ENCODE data around the gene HIGD1C.

The HIGD1C gene

DNA sequence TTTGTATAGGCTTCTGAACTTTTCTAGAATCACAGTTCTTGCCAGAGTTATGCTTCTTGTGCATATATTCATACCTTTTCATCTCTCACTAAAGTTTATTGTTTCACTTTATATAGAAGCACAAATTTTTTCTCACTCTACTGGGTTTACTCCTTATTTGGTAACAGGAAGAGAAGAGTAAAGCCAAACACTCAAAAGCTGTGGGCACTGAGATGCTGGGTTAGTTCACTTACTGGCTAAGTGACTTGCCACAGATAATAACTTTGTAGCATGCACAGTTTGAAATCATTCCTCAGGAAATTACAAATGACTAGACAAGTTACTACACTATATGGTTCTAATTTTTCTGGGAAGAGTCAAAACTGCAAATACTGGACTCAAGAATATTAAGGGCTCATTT, 7.8 kb downstream of the HIGD1C start:
- no peak overlapping the region for H3K4me3 ChIP-seq (ENCODE audit: control insufficient read depth, low read depth, low read length)
- TF ChIP-seq, protein P1, sequence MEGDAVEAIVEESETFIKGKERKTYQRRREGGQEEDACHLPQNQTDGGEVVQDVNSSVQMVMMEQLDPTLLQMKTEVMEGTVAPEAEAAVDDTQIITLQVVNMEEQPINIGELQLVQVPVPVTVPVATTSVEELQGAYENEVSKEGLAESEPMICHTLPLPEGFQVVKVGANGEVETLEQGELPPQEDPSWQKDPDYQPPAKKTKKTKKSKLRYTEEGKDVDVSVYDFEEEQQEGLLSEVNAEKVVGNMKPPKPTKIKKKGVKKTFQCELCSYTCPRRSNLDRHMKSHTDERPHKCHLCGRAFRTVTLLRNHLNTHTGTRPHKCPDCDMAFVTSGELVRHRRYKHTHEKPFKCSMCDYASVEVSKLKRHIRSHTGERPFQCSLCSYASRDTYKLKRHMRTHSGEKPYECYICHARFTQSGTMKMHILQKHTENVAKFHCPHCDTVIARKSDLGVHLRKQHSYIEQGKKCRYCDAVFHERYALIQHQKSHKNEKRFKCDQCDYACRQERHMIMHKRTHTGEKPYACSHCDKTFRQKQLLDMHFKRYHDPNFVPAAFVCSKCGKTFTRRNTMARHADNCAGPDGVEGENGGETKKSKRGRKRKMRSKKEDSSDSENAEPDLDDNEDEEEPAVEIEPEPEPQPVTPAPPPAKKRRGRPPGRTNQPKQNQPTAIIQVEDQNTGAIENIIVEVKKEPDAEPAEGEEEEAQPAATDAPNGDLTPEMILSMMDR (conservative IDR thresholded peaks at IDR 0.05; ENCODE audit: control insufficient read depth, insufficient read depth, low read depth, low read length): no peak
- DNase-seq (ENCODE audit: low read depth): no peak

DNA sequence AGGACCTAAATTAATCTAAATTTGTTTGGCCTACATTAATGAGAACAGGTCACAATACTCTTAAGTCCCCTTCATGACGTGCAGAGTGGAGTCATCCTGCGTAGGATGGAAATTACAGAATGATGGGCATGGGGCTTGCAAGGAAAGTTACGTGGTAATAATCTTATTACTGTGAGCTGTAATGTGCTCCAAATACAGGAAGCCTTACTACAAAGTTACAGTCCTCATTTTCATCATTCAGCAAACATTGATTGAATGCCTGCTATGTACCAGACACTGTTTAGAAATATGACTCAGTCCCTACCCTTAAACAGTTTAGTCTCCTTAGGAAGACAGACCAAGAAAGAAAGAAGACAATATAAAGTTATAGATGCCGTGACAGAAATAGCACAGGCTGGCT, 9.4 kb downstream of the HIGD1C start:
- TF ChIP-seq, protein P1 (conservative IDR thresholded peaks at IDR 0.05; ENCODE audit: control insufficient read depth, insufficient read depth, low read depth, low read length): no peak
- peak; percentile 9 for DNase-seq (ENCODE audit: low read depth)

DNA sequence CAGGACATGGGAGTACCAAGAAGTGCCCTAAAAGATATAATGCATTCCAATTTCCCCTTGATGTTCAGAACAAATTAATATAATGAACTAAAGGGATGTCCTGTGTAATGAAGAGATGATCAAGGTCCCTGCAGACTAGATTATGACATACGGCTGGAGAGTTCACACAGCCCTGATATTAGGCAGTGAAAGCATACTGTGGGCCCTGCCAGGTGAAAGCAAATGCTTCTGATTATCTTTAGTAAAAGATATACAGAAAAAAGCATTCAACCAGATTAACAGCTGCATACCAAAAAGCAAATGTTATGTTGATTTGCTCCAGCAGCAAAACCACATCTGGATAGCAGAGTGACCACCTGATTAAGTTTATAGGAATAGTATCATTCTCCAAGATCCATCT, 12.1 kb downstream of the HIGD1C start:
- TF ChIP-seq, protein P1 (conservative IDR thresholded peaks at IDR 0.05; ENCODE audit: control insufficient read depth, insufficient read depth, low read depth, low read length): no peak
- H3K4me3 ChIP-seq (ENCODE audit: control insufficient read depth, low read depth, low read length): no peak overlapping the region
- DNase-seq (ENCODE audit: low read depth): no peak

More for the DNA sequence above, 9.4 kb downstream of the HIGD1C start:
- H3K4me3 ChIP-seq (ENCODE audit: control insufficient read depth, low read depth, low read length): no peak overlapping the region

DNA sequence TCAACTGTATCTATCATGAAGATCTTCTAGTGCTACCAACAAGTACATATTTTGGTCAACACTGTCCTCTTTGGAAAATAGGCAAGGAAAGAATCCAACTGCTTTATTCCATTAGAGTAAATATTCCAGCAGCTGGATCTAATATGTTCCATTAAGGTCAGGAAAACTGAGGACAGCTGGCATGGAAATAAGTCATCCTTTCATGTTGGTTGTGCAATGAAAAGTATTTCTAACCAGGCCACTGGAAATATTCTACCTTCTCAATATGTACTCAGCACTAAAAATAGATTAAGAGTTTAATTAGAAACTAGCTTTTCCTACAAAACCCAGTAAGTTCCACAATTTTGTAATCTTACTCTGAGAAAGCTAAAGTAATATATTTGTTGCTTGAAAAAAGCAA, 19.6 kb downstream of the HIGD1C start:
- peak; percentile 77 for DNase-seq (ENCODE audit: low read depth)
- TF ChIP-seq, protein P1 (conservative IDR thresholded peaks at IDR 0.05; ENCODE audit: control insufficient read depth, insufficient read depth, low read depth, low read length): no peak
- H3K4me3 ChIP-seq (ENCODE audit: control insufficient read depth, low read depth, low read length): no peak overlapping the region

- no peak overlapping the region for H3K4me3 ChIP-seq (ENCODE audit: control insufficient read depth, low read depth, low read length)
- TF ChIP-seq, protein P1 (conservative IDR thresholded peaks at IDR 0.05; ENCODE audit: control insufficient read depth, insufficient read depth, low read depth, low read length): no peak
- no peak for DNase-seq (ENCODE audit: low read depth)
Measured at GRCh38 chr12:50979369-50980052, 27.2 kb downstream of the HIGD1C start.

- DNase-seq (ENCODE audit: low read depth): no peak
- TF ChIP-seq, protein P1 (conservative IDR thresholded peaks at IDR 0.05; ENCODE audit: control insufficient read depth, insufficient read depth, low read depth, low read length): no peak
- H3K4me3 ChIP-seq (ENCODE audit: control insufficient read depth, low read depth, low read length): no peak overlapping the region
Measured at GRCh38 chr12:50980545-50980944, 28.2 kb downstream of the HIGD1C start.

Data from fibroblast of mammary gland (primary cell).